Activated CD8-positive, alpha-beta memory T cell treated with anti-CD3 and anti-CD28 coated beads, Interleukin-2, amount 10 ng/mL, durations not matched to agents 7 days and 5 days (primary cell): ENCODE measurements around the gene SBSN. TPM values are rescaled to one million over a fixed set of nuclear protein-coding genes. Genes with fewer than 3 reads are reported as not detected.

ENCODE experiments used
- ATAC-seq: fragments of 150-1000 bp; cut with Tn5 transposase; one replicate; pipeline ENCODE4 v1.10.0; 2021; ENCODE audit warnings: moderate library complexity
- CTCF ChIA-PET: fragments of 350-600 bp; sonication (Branson Sonifier 250); formaldehyde crosslinking; loops from one replicate; lab custom pipeline; 2021; ENCODE audit warnings: antibody characterized with exemption; lab: Charles Lee
- DNase-seq: peaks from one replicate; pipeline ENCODE4 v3.0.0-alpha.2; 2020
- H3K27ac Mint-ChIP-seq: one replicate; pipeline ENCODE4 v1.8.0; 2021; ENCODE audit warnings: mild to moderate bottlenecking, mixed read lengths
- H3K27me3 Mint-ChIP-seq: one replicate; pipeline ENCODE4 v1.8.0; 2021; ENCODE audit warnings: mixed read lengths
- H3K36me3 Mint-ChIP-seq: one replicate; pipeline ENCODE4 v1.8.0; 2021; ENCODE audit warnings: mild to moderate bottlenecking, mixed read lengths
- H3K4me1 Mint-ChIP-seq: one replicate; pipeline ENCODE4 v1.8.0; 2021; ENCODE audit warnings: mixed read lengths
- H3K4me3 Mint-ChIP-seq: one replicate; pipeline ENCODE4 v1.8.0; 2021; ENCODE audit warnings: mild to moderate bottlenecking, moderate library complexity, mixed read lengths
- H3K9me3 Mint-ChIP-seq: one replicate; pipeline ENCODE4 v1.8.0; 2022; ENCODE audit warnings: low read depth, mixed read lengths
- total RNA-seq, 2 experiments: library from RNA; stranded (reverse); gene quantifications; one replicate each; pipeline ENCODE4 v1.2.3, GENCODE V29; 2021

The SBSN gene
- total RNA-seq, 2 experiments from 2014 or later = not detected

DNA sequence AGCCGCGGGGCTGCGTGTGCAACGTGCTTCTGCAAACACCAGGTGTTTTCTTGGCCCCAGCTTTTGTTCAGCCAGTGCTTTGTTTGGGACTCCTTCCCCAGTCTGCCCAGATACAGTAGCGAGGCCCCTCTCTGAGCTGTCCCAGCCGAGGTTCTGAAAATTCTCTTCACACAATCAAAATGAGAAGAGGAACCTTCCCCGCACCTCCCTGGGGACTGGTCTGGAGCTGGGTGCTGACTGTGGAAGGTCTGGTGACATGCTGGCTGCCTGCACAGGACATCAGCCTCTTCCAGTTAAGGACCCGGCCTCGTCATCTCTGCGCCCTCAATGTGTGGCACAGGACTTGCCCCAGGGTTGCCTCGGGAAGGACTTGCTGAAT lies 31.2 kb upstream of the SBSN start:
- Mint-ChIP-seq H3K9me3 (no peaks in the 10 kb centered on the region), H3K27ac (no peak overlapping the region), H3K4me1 (peaks cover 8% of the 10 kb centered on the region), H3K27me3 (peaks cover 30% of the 10 kb centered on the region), H3K4me3 (no peak overlapping the region), H3K36me3 (no peaks in the 10 kb centered on the region)
- ATAC-seq (no peak), DNase-seq (no peak)
- CTCF ChIA-PET = interaction anchor here (2.4 kb wide), 1 partner anchor 11 kb away, joined by 9 read pairs; no protein-coding TSS in a partner anchor

DNA sequence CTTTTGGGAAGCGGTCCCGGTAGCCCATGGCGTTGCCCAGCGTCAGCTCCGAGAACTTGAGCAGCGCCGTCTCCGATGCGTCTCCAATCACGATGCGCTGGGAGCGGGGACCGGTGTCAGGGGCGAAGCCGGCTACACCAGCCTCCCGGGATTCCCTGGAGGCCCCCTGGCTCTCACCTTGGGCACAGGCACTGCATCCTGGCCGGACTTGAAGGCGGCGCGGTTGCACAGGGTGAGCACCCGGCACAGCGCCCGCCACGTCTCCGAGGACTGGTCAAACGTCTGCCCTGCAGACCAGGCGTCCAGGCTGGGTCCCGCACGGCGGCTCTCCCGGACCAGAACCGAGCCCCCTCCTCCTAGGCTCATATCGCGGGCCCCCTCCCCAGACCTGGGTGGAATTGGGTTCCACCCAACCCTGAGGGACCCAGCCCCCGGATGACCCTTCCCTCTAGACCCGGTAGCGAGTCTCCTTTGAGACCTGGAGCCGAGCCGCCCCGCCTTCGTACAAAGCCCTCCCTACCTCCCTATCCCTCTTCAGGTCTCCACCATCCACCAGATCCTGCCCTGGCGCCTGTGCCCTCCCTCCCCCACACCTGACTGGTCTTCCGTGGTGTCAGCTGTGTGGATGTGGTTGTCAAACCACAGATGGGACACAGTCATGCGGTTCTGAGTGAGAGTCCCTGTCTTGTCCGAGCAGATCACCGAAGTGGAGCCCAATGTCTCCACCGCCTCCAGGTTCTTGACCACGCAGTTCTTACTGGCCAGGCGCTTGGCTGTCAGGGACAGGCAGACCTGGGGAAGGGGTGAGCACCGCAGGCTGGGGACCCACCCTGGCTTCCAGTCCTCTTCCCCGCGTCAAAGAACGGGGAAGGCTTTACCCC lies 30.5 kb upstream of the SBSN start:
- no peaks in the 10 kb centered on the region for H3K9me3 Mint-ChIP-seq
- H3K27ac Mint-ChIP-seq = no peak overlapping the region
- H3K36me3 Mint-ChIP-seq = no peaks in the 10 kb centered on the region
- DNase-seq (no peak), ATAC-seq (no peak)
- H3K27me3 Mint-ChIP-seq = peaks cover 30% of the 10 kb centered on the region
- H3K4me1 Mint-ChIP-seq = peaks cover 8% of the 10 kb centered on the region
- H3K4me3 Mint-ChIP-seq = no peak overlapping the region
- CTCF ChIA-PET = interaction anchor here (1.0 to 2.4 kb wide), 2 partner anchors 10 to 134 kb away, joined by 3 to 9 read pairs; no protein-coding TSS in a partner anchor

DNA sequence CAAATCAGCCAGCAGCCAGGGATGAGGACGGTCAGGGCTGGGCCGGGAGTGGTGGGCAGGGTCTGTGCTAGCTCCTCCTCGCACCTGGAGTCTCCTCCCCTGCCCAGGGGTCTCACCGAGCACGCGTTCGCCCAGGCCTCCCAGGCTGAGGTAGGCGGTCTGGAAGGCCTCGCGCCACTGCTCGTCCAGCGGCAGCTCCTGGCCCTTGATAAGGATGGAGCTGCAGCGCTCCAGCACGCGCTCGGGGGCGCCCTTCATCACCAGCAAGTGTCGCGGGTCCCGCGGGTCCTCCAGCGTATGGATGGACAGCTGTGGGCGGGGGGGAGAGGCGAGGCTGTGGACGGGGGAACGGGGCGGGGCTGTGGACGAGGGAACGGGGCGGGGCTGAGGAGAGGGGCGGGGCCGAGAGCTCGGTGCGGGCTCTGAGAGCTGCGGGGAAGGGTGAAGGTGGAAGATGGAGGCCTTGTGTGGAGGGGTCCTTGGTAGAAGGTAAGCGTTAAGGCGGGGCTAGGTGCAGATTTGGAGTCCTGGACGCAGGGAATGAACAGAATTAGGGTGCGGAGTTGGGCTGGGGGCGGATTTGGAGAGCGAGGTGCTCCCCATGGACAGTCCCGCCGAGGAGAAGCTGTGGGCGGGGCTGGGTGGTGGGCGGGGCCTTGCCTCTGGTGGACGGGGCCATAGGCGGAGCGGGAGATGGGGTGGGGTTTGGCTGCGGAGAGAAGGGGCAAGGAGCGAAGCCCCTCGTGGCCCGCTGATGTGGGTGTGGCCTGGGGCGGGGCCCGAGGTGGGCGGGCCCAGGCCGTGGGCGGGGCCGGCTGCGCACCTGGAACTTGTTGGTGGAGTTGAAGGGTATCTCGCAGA lies 29.7 kb upstream of the SBSN start:
- peaks cover 30% of the 10 kb centered on the region for H3K27me3 Mint-ChIP-seq

DNA sequence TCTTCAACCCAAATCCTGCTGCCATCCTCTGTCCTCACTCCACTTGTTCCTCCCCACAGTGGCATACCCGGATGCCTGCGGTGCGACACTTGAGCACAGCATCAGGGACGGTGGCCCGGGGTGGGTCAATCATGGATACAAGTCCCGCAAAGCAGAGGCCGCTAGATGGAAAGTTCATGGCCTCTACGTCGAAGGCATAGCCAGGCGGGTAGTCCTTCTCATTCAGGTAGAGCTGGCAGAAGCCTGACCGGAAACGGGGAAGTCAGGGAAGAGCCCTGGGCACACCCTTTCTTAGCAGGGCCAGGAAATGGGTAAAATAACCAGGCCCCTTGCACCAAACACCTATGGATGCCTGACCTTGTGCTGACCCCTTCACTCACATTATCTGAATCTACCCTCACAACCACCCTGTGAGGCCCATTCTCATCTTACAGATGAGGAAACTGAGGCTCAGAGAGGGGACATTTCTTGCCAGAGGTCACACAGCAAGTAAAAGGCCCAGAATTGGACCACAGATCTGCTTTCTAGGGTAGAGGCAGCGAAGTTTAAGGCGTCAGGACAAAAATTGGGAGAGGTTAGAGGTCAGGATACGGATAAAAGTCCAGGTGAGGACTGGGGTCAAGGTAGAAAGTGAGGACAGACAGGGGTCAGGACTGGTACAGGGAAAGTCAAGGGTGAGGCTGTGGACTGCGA lies 28.9 kb upstream of the SBSN start:
- H3K4me3 Mint-ChIP-seq = no peak overlapping the region
- DNase-seq (no peak), ATAC-seq (no peak)
- CTCF ChIA-PET = interaction anchor here (0.7 to 2.4 kb wide), 3 partner anchors 8 to 263 kb away, joined by 3 to 9 read pairs (median 6); no protein-coding TSS in a partner anchor
- H3K4me1 Mint-ChIP-seq = peaks cover 8% of the 10 kb centered on the region
- H3K9me3 Mint-ChIP-seq = no peaks in the 10 kb centered on the region
- H3K27ac Mint-ChIP-seq = no peak overlapping the region
- H3K27me3 Mint-ChIP-seq = peaks cover 28% of the 10 kb centered on the region
- no peaks in the 10 kb centered on the region for H3K36me3 Mint-ChIP-seq

More for the DNA sequence above, 29.7 kb upstream of the SBSN start:
- no peak overlapping the region for H3K27ac Mint-ChIP-seq
- CTCF ChIA-PET = interaction anchor here (0.7 to 2.4 kb wide), 5 partner anchors 9 to 262 kb away, joined by 3 to 9 read pairs (median 3); no protein-coding TSS in a partner anchor
- no peaks in the 10 kb centered on the region for H3K36me3 Mint-ChIP-seq
- ATAC-seq (peak; percentile 67), DNase-seq (peak; percentile 66)
- peaks cover 8% of the 10 kb centered on the region for H3K4me1 Mint-ChIP-seq
- H3K9me3 Mint-ChIP-seq = no peaks in the 10 kb centered on the region
- peak overlapping the region; percentile 52 for H3K4me3 Mint-ChIP-seq

DNA sequence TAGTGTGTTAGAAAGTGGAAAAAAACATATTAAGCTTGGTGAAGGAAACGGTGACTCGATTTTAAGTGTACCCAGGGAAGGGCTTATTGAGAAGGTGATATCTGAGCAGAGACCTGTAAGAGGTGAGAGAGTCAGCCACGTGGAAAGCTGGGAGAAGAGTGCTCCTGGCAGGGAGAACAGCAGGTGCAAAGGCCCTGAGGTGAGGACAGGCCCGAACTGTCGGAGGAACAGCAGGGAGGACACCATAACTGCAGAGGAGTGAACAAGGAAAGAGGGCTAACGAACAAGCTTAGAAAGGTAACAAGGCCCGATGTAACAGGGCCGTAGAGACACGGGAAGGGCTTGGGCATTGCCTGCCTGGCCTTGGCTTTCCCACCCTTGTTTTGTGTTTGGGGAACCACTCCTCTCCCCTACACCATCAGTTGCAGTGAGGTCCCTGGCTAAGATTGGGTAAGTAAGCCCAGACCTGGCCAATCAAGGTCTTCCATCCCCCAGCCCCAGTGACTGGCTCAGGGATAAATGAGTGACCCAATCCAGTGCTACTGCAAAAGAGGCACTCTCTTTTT lies 28.0 kb upstream of the SBSN start:
- Mint-ChIP-seq H3K4me1 (peaks cover 8% of the 10 kb centered on the region), H3K27ac (no peak overlapping the region), H3K36me3 (no peaks in the 10 kb centered on the region), H3K4me3 (no peak overlapping the region), H3K27me3 (peaks cover 23% of the 10 kb centered on the region), H3K9me3 (no peaks in the 10 kb centered on the region)
- CTCF ChIA-PET = interaction anchor here (1.8 kb wide), 2 partner anchors 46 to 264 kb away, joined by 4 to 6 read pairs; no protein-coding TSS in a partner anchor
- no peak for DNase-seq
- ATAC-seq = no peak

DNA sequence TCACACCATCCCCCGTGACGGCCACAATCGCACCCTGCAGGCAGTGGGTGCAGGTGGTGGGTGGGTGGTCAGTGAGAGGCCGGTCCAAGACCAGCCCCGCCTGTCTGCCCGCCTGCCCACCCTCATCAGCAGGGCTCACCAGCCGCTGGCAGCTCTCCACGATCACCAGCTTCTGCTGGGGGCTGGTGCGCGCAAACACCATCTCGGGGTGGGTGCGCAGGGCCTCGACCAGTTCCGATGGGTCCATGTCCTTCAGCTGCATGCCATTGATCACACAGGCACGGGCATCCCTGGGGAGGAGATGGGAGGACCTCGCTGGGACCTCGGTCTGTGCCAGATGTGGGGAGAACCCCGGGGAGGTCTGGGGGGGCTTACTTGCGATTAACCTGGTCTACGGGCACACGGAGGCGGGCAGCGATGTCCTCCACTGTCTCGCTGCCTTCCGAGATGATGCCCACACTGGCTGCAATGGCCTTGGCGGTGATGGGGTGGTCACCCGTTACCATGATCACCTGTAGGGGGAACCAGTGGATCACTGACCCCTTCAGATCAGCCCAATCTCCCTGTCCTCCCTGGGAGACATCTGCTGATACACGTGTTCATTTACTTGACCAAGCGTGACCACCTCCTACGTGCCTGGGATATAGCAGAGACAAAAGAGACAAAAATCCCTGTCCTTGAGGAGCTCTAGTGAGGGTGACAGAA lies 27.3 kb upstream of the SBSN start:
- CTCF ChIA-PET = interaction anchor here (1.8 kb wide), 1 partner anchor 45 kb away, joined by 4 read pairs; no protein-coding TSS in a partner anchor
- H3K4me3 Mint-ChIP-seq = no peak overlapping the region
- no peak overlapping the region for H3K27ac Mint-ChIP-seq
- H3K27me3 Mint-ChIP-seq = peaks cover 21% of the 10 kb centered on the region
- no peak for ATAC-seq
- no peaks in the 10 kb centered on the region for H3K36me3 Mint-ChIP-seq
- H3K9me3 Mint-ChIP-seq = no peaks in the 10 kb centered on the region
- H3K4me1 Mint-ChIP-seq = peaks cover 8% of the 10 kb centered on the region
- DNase-seq = no peak

DNA sequence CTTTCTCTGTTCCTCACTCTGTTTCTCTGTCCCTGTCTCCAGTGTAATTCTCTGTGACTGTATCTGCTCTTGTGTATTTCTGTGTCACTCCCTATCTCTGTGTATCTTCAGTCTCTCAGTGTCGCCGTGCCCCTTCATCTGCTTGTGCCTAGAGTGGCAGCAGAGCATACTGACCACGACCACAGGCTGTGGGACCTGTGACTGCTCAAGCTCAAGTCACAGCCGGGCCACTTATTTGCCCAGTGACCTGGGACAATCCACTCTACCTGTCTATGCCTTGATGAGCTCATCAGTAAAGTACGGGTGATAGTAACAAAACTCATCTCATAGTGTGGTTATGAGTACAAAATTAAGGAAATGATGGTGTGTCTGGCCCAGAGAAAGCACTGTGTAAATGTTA lies 26.0 kb upstream of the SBSN start:
- CTCF ChIA-PET = no interaction called here
- no peaks in the 10 kb centered on the region for H3K36me3 Mint-ChIP-seq

DNA sequence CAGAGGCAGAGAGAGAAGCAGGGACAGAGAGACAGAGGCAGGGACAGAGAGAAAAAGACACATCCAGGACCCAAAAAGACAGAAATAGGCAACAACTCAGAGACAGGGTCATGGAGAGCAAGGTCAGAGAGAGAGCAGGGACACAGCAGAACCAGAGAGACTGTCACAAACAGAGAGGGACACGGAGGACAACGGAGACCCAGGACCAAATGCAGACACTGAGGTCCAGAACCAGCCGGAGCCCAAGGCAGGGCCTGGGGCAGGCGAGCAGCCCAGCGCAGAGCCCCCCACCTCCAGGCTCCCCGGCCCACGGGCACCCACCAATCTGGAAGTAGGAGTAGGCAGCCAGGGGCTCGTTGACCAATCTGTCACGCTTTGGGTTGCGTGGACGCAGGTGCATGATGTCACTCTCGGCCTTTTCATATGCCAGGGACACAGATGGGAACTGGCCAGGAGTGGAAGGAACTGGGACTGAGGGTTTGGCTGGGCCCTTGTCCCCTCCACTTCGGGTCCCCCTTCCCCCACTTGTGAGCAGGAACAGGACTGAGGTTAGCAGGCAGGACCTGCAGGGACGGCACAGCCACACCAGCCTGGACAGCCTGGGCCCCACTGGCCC lies 25.4 kb upstream of the SBSN start:
- H3K4me3 Mint-ChIP-seq = no peak overlapping the region
- CTCF ChIA-PET = no interaction called here
- no peak overlapping the region for H3K27ac Mint-ChIP-seq
- H3K4me1 Mint-ChIP-seq = peaks cover 10% of the 10 kb centered on the region
- no peak for ATAC-seq
- H3K27me3 Mint-ChIP-seq = peaks cover 7% of the 10 kb centered on the region
- DNase-seq = no peak
- no peaks in the 10 kb centered on the region for H3K9me3 Mint-ChIP-seq
- H3K36me3 Mint-ChIP-seq = no peaks in the 10 kb centered on the region

More for the DNA sequence above, 26.0 kb upstream of the SBSN start:
- H3K4me3 Mint-ChIP-seq = no peak overlapping the region
- no peak for ATAC-seq
- peaks cover 11% of the 10 kb centered on the region for H3K4me1 Mint-ChIP-seq
- H3K27ac Mint-ChIP-seq = no peak overlapping the region
- H3K9me3 Mint-ChIP-seq = no peaks in the 10 kb centered on the region
- no peak for DNase-seq
- H3K27me3 Mint-ChIP-seq = peaks cover 11% of the 10 kb centered on the region

DNA sequence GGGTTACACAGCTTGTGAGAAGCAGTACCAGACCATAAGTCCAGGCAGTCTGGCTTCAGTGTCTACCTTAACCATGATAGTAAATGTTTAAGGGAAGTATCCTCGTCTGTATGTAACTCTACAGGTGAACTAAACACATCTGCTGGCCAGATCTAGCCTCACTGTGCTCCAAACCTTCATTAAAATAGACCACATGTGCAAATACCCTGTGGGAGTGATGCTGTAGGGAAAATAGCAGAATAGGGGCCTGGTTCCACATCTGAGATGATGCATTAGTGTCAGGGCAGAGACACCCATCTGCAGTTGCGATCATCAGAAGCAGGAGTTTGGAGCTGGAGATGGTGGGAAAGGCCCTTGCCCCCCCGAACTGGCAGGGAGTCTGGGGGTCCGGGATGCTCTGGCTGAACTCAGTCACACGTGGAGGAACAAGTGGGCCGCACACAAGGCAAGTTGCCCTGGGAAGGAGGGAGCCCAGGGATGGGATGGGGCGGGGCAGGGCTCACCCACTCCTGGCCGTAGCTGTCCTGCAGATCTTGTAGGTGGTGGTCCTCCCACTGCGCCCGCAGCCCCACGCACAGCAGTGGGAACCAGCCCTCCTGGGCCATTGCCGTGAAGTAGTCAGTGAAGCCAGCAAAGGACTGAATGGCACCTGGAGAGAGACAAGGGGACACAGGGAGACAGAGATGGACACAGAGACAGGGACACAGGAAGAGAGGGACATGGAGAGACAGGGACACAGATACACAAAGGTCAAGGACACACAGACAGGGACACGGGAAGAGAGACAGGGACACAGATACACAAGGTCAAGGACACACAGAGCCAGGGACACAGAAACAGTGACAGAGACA lies 24.6 kb upstream of the SBSN start:
- no peak for DNase-seq
- H3K4me1 Mint-ChIP-seq = peaks cover 8% of the 10 kb centered on the region
- peaks cover 7% of the 10 kb centered on the region for H3K27me3 Mint-ChIP-seq
- no peaks in the 10 kb centered on the region for H3K36me3 Mint-ChIP-seq
- no peaks in the 10 kb centered on the region for H3K9me3 Mint-ChIP-seq
- no peak overlapping the region for H3K27ac Mint-ChIP-seq
- H3K4me3 Mint-ChIP-seq = no peak overlapping the region
- CTCF ChIA-PET = no interaction called here
- no peak for ATAC-seq

DNA sequence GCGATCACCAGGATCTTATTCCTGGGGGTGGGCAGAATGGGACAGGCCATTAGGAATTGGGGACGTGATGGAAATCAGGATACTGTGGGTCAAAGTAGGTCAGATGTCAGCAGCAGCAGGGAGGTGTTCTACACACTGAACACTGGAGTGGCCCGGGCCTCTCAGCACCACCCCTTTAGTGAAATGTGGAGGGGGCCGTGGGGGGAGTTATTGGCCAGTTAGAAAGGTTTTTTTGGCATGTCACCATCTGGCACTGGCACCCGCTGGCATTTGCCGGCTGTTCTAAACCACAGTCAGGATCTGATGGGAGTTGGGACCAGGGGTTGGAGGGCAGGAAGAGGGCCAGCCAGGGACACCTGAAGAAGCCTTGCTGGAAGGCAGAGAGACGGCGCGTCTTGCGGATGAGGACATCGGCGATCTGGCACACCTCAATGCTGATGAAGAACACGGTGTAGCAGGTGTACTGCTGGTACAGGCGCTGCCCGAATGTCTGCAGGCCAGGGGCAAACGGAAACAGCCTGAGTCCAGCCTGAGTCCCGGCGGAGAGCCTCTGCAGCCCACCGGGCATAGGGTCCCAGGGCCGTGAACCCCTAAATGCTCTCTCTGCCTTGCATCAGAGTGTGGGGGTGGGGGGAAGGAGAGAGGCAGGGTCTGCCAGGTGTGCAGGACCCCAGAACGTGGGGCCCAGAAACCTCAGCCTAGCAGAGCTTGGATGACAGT lies 23.1 kb upstream of the SBSN start:
- H3K4me3 Mint-ChIP-seq = no peak overlapping the region
- ATAC-seq (no peak), DNase-seq (no peak)
- H3K36me3 Mint-ChIP-seq = no peaks in the 10 kb centered on the region
- no peak overlapping the region for H3K27ac Mint-ChIP-seq
- CTCF ChIA-PET = no interaction called here
- H3K4me1 Mint-ChIP-seq = peaks cover 16% of the 10 kb centered on the region
- no peaks in the 10 kb centered on the region for H3K9me3 Mint-ChIP-seq
- H3K27me3 Mint-ChIP-seq = peaks cover 4% of the 10 kb centered on the region
